ENCODE results near the gene ZDHHC8. TPM values are rescaled to one million over a fixed set of nuclear protein-coding genes. Genes with fewer than 3 reads are reported as not detected.

Gene ZDHHC8
- total RNA-seq, 1 experiment from 2014 or later: 89.3 TPM

- H4K20me1 ChIP-seq (ENCODE audit: insufficient read depth): no peaks in the 10 kb centered on the region
- H3K27ac ChIP-seq (ENCODE audit: low read depth, low read length): no peak overlapping the region
- BruUV-seq (replicated peaks): no TSS peak
- H3K9ac ChIP-seq (ENCODE audit: low read length): no peak overlapping the region
- POLR2A ChIA-PET: no interaction called here
- H3K4me3 ChIP-seq (replicated peaks in 1 of 2; ENCODE audit: low read depth in 1 of 2, low read length in 2 of 2): no peak overlapping the region
- intact Hi-C loops (cut with micrococcal nuclease): no loop called here
- no peaks in the 10 kb centered on the region for H3K4me1 ChIP-seq (ENCODE audit: control insufficient read depth in 1 of 2, insufficient read depth in 2 of 2, low read length in 2 of 2)
- no peak for ATAC-seq
- CTCF ChIA-PET: no interaction called here
- TF ChIP-seq EZH2phosphoT487 (IDR thresholded peaks at IDR 0.05; ENCODE audit: borderline replicate concordance) (no peak), EZH2 (IDR thresholded peaks at IDR 0.05) (no peak), YY1 (IDR thresholded peaks at IDR 0.05; ENCODE audit: extremely low read depth, insufficient replicate concordance, low read depth, low read length) (no peak), CTCF (IDR thresholded peaks at IDR 0.05 in 2 of 3, conservative IDR thresholded peaks at IDR 0.05 in 1 of 3; ENCODE audit: borderline replicate concordance in 1 of 3, insufficient read depth in 1 of 3, low read depth in 2 of 3, low read length in 2 of 3) (no peak), TCF7L2 (IDR thresholded peaks at IDR 0.05; ENCODE audit: borderline replicate concordance, extremely low read depth, insufficient read depth, insufficient read length) (no peak), SRF (IDR thresholded peaks at IDR 0.05; ENCODE audit: low read depth) (no peak), RAD21 (IDR thresholded peaks at IDR 0.05; ENCODE audit: low read depth) (no peak), ZFX (IDR thresholded peaks at IDR 0.05) (no peak), POLR2A (IDR thresholded peaks at IDR 0.05; ENCODE audit: borderline replicate concordance, extremely low read depth, insufficient read depth, insufficient read length) (no peak), MAX (IDR thresholded peaks at IDR 0.05) (no peak), POLR2AphosphoS5 (IDR thresholded peaks at IDR 0.05; ENCODE audit: low read depth, low read length) (no peak), REST (IDR thresholded peaks at IDR 0.05; ENCODE audit: low read depth) (no peak), ZNF274 (IDR thresholded peaks at IDR 0.05; ENCODE audit: low read depth, low read length) (no peak), CBX3 (IDR thresholded peaks at IDR 0.05; ENCODE audit: low read depth) (no peak), ATF3 (IDR thresholded peaks at IDR 0.05) (no peak), SIN3A (IDR thresholded peaks at IDR 0.05; ENCODE audit: low read depth) (no peak)
- no peaks in the 10 kb centered on the region for H3K9me2 ChIP-seq (ENCODE audit: insufficient read depth)
- RAD21 ChIA-PET (ENCODE audit: low non-redundant PET in 1 of 2, low total read pairs in 2 of 2, uncharacterized antibody in 2 of 2, unreplicated experiment in 2 of 2): no interaction called here
- no peak for DNase-seq (ENCODE audit: low read depth, low spot score)
- H3K9me3 ChIP-seq (ENCODE audit: control insufficient read depth in 1 of 2, insufficient read depth in 1 of 2, low read depth in 1 of 2, low read length in 2 of 2): no peaks in the 10 kb centered on the region
- no peak overlapping the region for H3K4me2 ChIP-seq (ENCODE audit: low read length)
- no peak overlapping the region for H2AFZ ChIP-seq (ENCODE audit: low read depth, low read length, poor library complexity, severe bottlenecking)
- peaks cover 84% of the 10 kb centered on the region for H3K79me2 ChIP-seq (ENCODE audit: insufficient read depth, low read length)
- no peaks in the 10 kb centered on the region for H3K27me3 ChIP-seq (ENCODE audit: insufficient read depth, low read length)
- H3K36me3 ChIP-seq (ENCODE audit: control insufficient read depth in 1 of 2, insufficient read depth in 2 of 2, low read length in 2 of 2): peaks cover 72 to 83% of the 10 kb centered on the region in 2 experiments
Measured at GRCh38 chr22:20096574-20097420, 34.8 kb upstream of the ZDHHC8 start.

All from HCT116 (cell line).